ENCODE measurements around the gene CDADC1.

CDADC1 gene

GRCh38 chr13:49247643-49248621 lies at the start of gene CDADC1:
Gene CDADC1 (plus strand): TSS chr13:49247925. CDS start chr13:49248038, 113 bp downstream.
- DNase-seq (ENCODE audit: low read depth) = peak; percentile 97

- DNase-seq (ENCODE audit: low read depth) = no peak
These were observed 41.1 kb upstream of the CDADC1 start for GRCh38 chr13:49206641-49207040.

- DNase-seq (ENCODE audit: low read depth) = no peak
These were observed 39.1 kb upstream of the CDADC1 start for GRCh38 chr13:49208619-49209018.

- no peak for DNase-seq (ENCODE audit: low read depth)
These were observed 37.6 kb upstream of the CDADC1 start for GRCh38 chr13:49210114-49210513.

- DNase-seq (ENCODE audit: low read depth) = no peak
These were observed 37.1 kb upstream of the CDADC1 start for GRCh38 chr13:49210669-49211068.

GRCh38 chr13:49213539-49213938 lies 34.2 kb upstream of the CDADC1 start:
- no peak for DNase-seq (ENCODE audit: low read depth)

- no peak for DNase-seq (ENCODE audit: low read depth)
These were observed 33.5 kb upstream of the CDADC1 start for GRCh38 chr13:49213997-49214916.

GRCh38 chr13:49214917-49215376 lies 32.8 kb upstream of the CDADC1 start:
- peak; percentile 28 for DNase-seq (ENCODE audit: low read depth)

- DNase-seq (ENCODE audit: low read depth) = no peak
These were observed 31.4 kb upstream of the CDADC1 start for GRCh38 chr13:49216334-49216733.

- no peak for DNase-seq (ENCODE audit: low read depth)
These were observed 29.7 kb upstream of the CDADC1 start for GRCh38 chr13:49217962-49218492.

- DNase-seq (ENCODE audit: low read depth) = no peak
These were observed 29.2 kb upstream of the CDADC1 start for GRCh38 chr13:49218493-49219051.

GRCh38 chr13:49219647-49220035 lies 28.1 kb upstream of the CDADC1 start:
- no peak for DNase-seq (ENCODE audit: low read depth)

GRCh38 chr13:49220036-49220855 lies 27.5 kb upstream of the CDADC1 start, which contains the start of gene MLNR:
Gene MLNR (plus strand): TSS chr13:49220338. CDS start chr13:49220338, 0 bp downstream.
- DNase-seq (ENCODE audit: low read depth) = no peak

GRCh38 chr13:49220856-49221589 lies 26.7 kb upstream of the CDADC1 start:
- DNase-seq (ENCODE audit: low read depth) = peak; percentile 38

- no peak for DNase-seq (ENCODE audit: low read depth)
These were observed 26.1 kb upstream of the CDADC1 start for GRCh38 chr13:49221590-49221965.

- no peak for DNase-seq (ENCODE audit: low read depth)
These were observed 22.3 kb upstream of the CDADC1 start for GRCh38 chr13:49225223-49226042.

- DNase-seq (ENCODE audit: low read depth) = no peak
These were observed 21.1 kb upstream of the CDADC1 start for GRCh38 chr13:49226613-49227012.

GRCh38 chr13:49234741-49235140 lies 13.0 kb upstream of the CDADC1 start:
- no peak for DNase-seq (ENCODE audit: low read depth)

GRCh38 chr13:49235856-49236431 lies 11.8 kb upstream of the CDADC1 start:
- no peak for DNase-seq (ENCODE audit: low read depth)

Data from ELR (cell line).